GM12874 (cell line): ENCODE results near the gene HSPG2.

Source experiments
- CTCF ChIP-seq: IDR thresholded peaks from 2 replicates; pipeline ENCODE4 v1.5.1; 2011; ENCODE audit warnings: low read depth, mild to moderate bottlenecking, control low read depth, low read length, moderate library complexity; ENCODE audit not compliant: insufficient read depth

Gene HSPG2

GRCh38 chr1:21898326-21899200, 38.5 kb downstream of the HSPG2 start:
- TF ChIP-seq CTCF, result no peak

- no peak for TF ChIP-seq CTCF
These were observed 39.3 kb downstream of the HSPG2 start for GRCh38 chr1:21897844-21898243.

- no peak for TF ChIP-seq CTCF
These were observed 40.2 kb downstream of the HSPG2 start for GRCh38 chr1:21896652-21897532.

- TF ChIP-seq CTCF, result no peak
These were observed 41.1 kb downstream of the HSPG2 start for GRCh38 chr1:21896026-21896425.

- TF ChIP-seq CTCF, result no peak
These were observed 42.9 kb downstream of the HSPG2 start for GRCh38 chr1:21894034-21894881.

GRCh38 chr1:21893046-21893805, 43.9 kb downstream of the HSPG2 start:
- no peak for TF ChIP-seq CTCF
